A673 (cell line): ENCODE results near the gene GNAT1. TPM values are rescaled to one million over a fixed set of nuclear protein-coding genes. Genes with fewer than 3 reads are reported as not detected.
"Not testable (repeated sequence)": the region's sequence is repeated elsewhere in the genome, so short reads cannot be mapped to it uniquely, and the experiment has no call there.

Source experiments
- BruUV-seq: library from RNA; stranded (reverse); fragments of 400-500 nt; replicated peaks from 2 replicates; lab custom pipeline; 2021; lab: Mats Ljungman, UMichigan
- CTCF ChIA-PET: fragments of 300-600 bp; sonication (Branson Sonifier 250); formaldehyde crosslinking; loops from one replicate; lab custom pipeline; 2022; ENCODE audit warnings: antibody characterized with exemption; lab: Charles Lee
- POLR2A ChIA-PET: fragments of 300-600 bp; sonication (Branson Sonifier 250); formaldehyde crosslinking; loops from one replicate; lab custom pipeline; 2022; ENCODE audit warnings: antibody characterized with exemption; ENCODE audit not compliant: low non-redundant PET; lab: Charles Lee
- DNase-seq: peaks from one replicate; pipeline ENCODE4 v3.0.0-alpha.2; 2015; ENCODE audit warnings: low spot score
- H3K27ac ChIP-seq: fragments of 200-600 bp; sonication (generic); 2 replicates; pipeline ENCODE4 v1.5.1; 2016; ENCODE audit warnings: mixed run types, low read depth, mild to moderate bottlenecking, mixed read lengths, antibody characterized with exemption, low read length; ENCODE audit not compliant: poor library complexity, severe bottlenecking
- H3K27me3 ChIP-seq: fragments of 200-600 bp; sonication (generic); replicated peaks from 2 replicates; pipeline ENCODE4 v1.6.1; 2017; ENCODE audit warnings: mixed run types, low read depth, mild to moderate bottlenecking, mixed read lengths, antibody characterized with exemption, low read length; ENCODE audit not compliant: insufficient read depth, poor library complexity
- H3K36me3 ChIP-seq: fragments of 200-600 bp; sonication (generic); 2 replicates; pipeline ENCODE4 v1.6.1; 2016; ENCODE audit warnings: mixed run types, mild to moderate bottlenecking, mixed read lengths, antibody characterized with exemption, low read length; ENCODE audit not compliant: insufficient read depth, poor library complexity, severe bottlenecking
- H3K4me1 ChIP-seq: fragments of 200-600 bp; sonication (generic); 2 replicates; pipeline ENCODE4 v1.6.1; 2017; ENCODE audit warnings: mixed run types, mild to moderate bottlenecking, mixed read lengths, antibody characterized with exemption, low read length; ENCODE audit not compliant: insufficient read depth, poor library complexity, severe bottlenecking
- H3K4me3 ChIP-seq: fragments of 200-600 bp; sonication (generic); 2 replicates; pipeline ENCODE4 v1.5.1; 2016; ENCODE audit warnings: low read depth, mixed run types, mild to moderate bottlenecking, mixed read lengths, low read length; ENCODE audit not compliant: poor library complexity, severe bottlenecking
- H3K9me3 ChIP-seq: fragments of 200-600 bp; sonication (generic); 2 replicates; pipeline ENCODE4 v1.6.1; 2016; ENCODE audit warnings: mixed run types, low read depth, mild to moderate bottlenecking, mixed read lengths, antibody characterized with exemption, low read length; ENCODE audit not compliant: poor library complexity, severe bottlenecking
- EZH2 ChIP-seq: fragments of 200-600 bp; sonication (generic); IDR thresholded peaks from 2 replicates; pipeline ENCODE4 v1.6.1; 2017; ENCODE audit warnings: borderline replicate concordance, low read depth, mild to moderate bottlenecking, mixed read lengths, antibody characterized with exemption, low read length; ENCODE audit not compliant: poor library complexity, severe bottlenecking
- intact Hi-C: fragments of 100-400 bp; cut with micrococcal nuclease; formaldehyde crosslinking; loops from one replicate; pipeline ENCODE4 v1.10.0; 2022; ENCODE audit not compliant: unreplicated experiment
- total RNA-seq: library from RNA; stranded (reverse); gene quantifications from 2 replicates; pipeline ENCODE4 v1.2.3, GENCODE V29; 2021
- TF ChIP-seq, protein P1 (sequence below): fragments of 300-800, 200-600 bp; sonication (generic); conservative IDR thresholded peaks from 2 replicates; pipeline ENCODE4 v1.5.1; 2017; ENCODE audit warnings: low read depth, mild to moderate bottlenecking, antibody characterized with exemption, low read length, moderate library complexity, mixed read lengths

The GNAT1 gene
- total RNA-seq, 1 experiment from 2014 or later, result not detected

DNA sequence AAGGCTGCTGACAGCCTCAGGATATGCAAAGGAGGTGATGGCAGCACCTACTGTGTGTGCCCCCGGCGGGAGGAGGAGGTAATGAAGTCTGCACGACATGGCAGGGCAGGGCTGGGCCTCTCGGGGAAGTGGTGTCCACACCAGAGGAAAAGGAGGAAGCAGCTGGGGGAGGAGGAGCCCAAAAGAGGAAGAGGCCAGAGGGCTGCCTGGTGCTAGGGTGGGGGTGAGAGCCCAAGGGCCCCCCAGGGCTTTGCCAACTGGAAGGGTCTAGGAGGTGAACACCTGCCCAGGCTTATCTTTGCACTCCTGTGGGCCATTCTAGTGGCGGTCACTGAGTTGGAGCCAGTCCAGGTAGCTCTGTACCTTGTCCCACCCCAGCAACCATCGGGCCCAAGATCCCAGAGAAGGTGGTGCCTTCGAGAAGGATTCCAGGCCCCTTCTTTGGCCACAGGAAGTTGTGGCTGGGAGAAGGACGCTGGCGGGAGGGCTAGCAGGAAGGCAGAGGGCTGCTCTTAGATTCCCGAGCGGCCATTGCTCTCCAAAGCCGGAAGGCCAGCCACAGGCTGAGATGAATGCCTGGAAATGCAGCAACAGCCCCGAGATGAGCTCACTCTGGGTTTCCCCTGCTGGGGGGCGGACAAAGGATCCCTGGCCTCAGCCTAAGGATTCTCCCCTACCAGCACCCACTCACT, 51.6 kb downstream of the GNAT1 start:
- Histone ChIP-seq H3K4me1 (peaks cover 23% of the 10 kb centered on the region), H3K9me3 (no peaks in the 10 kb centered on the region), H3K27me3 (no peaks in the 10 kb centered on the region), H3K36me3 (no peaks in the 10 kb centered on the region), H3K27ac (peak overlapping the region; percentile 47), H3K4me3 (no peak overlapping the region)
- ChIA-PET POLR2A (interaction anchor here (0.5 kb wide), 1 partner anchor 1142 kb away, joined by 3 read pairs; the partner anchor contains the start of gene MANF), CTCF (no interaction called here)
- TF ChIP-seq, protein P1, sequence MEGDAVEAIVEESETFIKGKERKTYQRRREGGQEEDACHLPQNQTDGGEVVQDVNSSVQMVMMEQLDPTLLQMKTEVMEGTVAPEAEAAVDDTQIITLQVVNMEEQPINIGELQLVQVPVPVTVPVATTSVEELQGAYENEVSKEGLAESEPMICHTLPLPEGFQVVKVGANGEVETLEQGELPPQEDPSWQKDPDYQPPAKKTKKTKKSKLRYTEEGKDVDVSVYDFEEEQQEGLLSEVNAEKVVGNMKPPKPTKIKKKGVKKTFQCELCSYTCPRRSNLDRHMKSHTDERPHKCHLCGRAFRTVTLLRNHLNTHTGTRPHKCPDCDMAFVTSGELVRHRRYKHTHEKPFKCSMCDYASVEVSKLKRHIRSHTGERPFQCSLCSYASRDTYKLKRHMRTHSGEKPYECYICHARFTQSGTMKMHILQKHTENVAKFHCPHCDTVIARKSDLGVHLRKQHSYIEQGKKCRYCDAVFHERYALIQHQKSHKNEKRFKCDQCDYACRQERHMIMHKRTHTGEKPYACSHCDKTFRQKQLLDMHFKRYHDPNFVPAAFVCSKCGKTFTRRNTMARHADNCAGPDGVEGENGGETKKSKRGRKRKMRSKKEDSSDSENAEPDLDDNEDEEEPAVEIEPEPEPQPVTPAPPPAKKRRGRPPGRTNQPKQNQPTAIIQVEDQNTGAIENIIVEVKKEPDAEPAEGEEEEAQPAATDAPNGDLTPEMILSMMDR, result no peak
- TF ChIP-seq EZH2, result no peak
- no TSS peak for BruUV-seq
- intact Hi-C loops, result no loop called here
- DNase-seq, result no peak

DNA sequence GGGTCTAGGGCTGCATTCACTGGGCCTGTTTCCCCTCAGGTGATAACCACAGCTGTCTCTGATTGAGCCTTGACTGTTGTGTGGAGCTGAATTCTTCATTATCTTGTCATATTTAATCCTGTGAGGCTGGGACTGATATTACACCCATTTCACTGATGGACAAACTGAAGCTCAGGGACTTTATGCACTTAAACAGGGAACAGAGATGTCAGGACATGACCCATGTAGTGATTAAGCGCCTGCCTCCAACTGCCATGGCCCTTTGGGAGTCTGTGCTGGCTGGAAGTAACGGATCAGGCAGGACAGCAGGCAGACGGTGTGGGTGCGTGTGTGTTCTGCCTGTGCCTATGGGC, 52.1 kb downstream of the GNAT1 start:
- Histone ChIP-seq H3K27ac (no peak overlapping the region), H3K4me1 (peaks cover 23% of the 10 kb centered on the region), H3K27me3 (no peaks in the 10 kb centered on the region), H3K9me3 (no peaks in the 10 kb centered on the region), H3K4me3 (no peak overlapping the region), H3K36me3 (no peaks in the 10 kb centered on the region)
- no TSS peak for BruUV-seq
- POLR2A ChIA-PET, result interaction anchor here (0.5 kb wide), 1 partner anchor 1142 kb away, joined by 3 read pairs; the partner anchor contains the start of gene MANF
- no peak for DNase-seq
- intact Hi-C loops, result no loop called here
- CTCF ChIA-PET, result no interaction called here
- TF ChIP-seq, protein P1, result no peak
- no peak for TF ChIP-seq EZH2

DNA sequence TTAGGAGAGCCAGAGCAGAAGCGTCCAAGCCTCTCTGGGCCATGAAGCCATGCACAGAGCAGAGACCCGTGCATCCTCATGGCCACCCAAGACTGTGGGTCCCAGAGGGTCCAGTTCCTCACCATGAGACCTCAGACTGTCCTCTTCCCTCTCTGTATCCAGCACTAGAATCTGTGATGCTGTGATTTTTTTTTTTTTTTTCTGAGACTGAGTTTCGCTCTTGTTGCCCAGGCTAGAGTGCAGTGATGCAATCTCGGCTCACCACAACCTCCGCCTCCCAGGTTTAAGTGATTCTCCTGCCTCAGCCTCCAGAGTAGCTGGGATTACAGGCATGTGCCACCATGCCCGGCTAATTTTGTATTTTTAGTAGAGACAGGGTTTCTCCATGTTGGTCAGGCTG, 53.4 kb downstream of the GNAT1 start:
- POLR2A ChIA-PET, result interaction anchor here (0.6 kb wide), 1 partner anchor 19 kb away, joined by 13 read pairs; no protein-coding TSS in a partner anchor
- H3K36me3 ChIP-seq, intact Hi-C loops: not testable (repeated sequence)

More for the DNA sequence above, 53.4 kb downstream of the GNAT1 start:
- BruUV-seq, H3K4me3 ChIP-seq, H3K9me3 ChIP-seq, H3K27ac ChIP-seq, DNase-seq, H3K27me3 ChIP-seq: not testable (repeated sequence)
- peaks cover 23% of the 10 kb centered on the region for H3K4me1 ChIP-seq
- CTCF ChIA-PET, result interaction anchor here (0.7 kb wide), 1 partner anchor 52 kb away, joined by 3 read pairs; no protein-coding TSS in a partner anchor
